B cell (primary cell): ENCODE results near the gene DDX24. TPM values are rescaled to one million over a fixed set of nuclear protein-coding genes. Genes with fewer than 3 reads are reported as not detected.

Source experiments
- ATAC-seq: fragments of 200-7000 bp; cut with Tn5 transposase; one replicate; pipeline ENCODE4 v1.10.0; 2021; ENCODE audit warnings: low read depth, mild to moderate bottlenecking, moderate number of reproducible peaks, moderate library complexity
- CTCF ChIA-PET: fragments of 350-600 bp; sonication (Branson Sonifier 250); formaldehyde crosslinking; loops from one replicate; lab custom pipeline; 2021; ENCODE audit warnings: antibody characterized with exemption, inconsistent platforms; lab: Charles Lee
- POLR2A ChIA-PET: fragments of 350-600 bp; sonication (Branson Sonifier 250); formaldehyde crosslinking; loops from one replicate; lab custom pipeline; 2021; ENCODE audit warnings: antibody characterized with exemption; lab: Charles Lee
- DNase-seq: peaks from one replicate; pipeline ENCODE4 v3.0.0; 2013
- H2AFZ ChIP-seq: 2 replicates; pipeline ENCODE4 v1.6.1; 2012; ENCODE audit warnings: mild to moderate bottlenecking, low read depth, low read length; ENCODE audit not compliant: insufficient read depth, poor library complexity, severe bottlenecking
- H3K27ac ChIP-seq, 2 donors: 1 replicate in 1 of 2; 2 replicates in 1 of 2; pipeline ENCODE4 v1.5.1; 2012 to 2013; ENCODE audit warnings: low read length in 2 of 2, mild to moderate bottlenecking in 2 of 2, moderate library complexity in 1 of 2
- H3K27me3 ChIP-seq, 4 experiments: fragments of 200-600 bp in 1 of 4; sonication (generic) in 1 of 4; replicated peaks in 1 of 4; 1 replicate in 2 of 4; 2 replicates in 2 of 4; pipeline versions ENCODE4 v1.6.1 to v1.7.0; 2013 to 2016; ENCODE audit warnings: low read length in 3 of 4, mild to moderate bottlenecking in 2 of 4, mixed read lengths in 1 of 4, moderate library complexity in 1 of 4; ENCODE audit not compliant: insufficient read depth in 4 of 4, control insufficient read depth in 3 of 4; ENCODE audit errors: control extremely low read depth in 1 of 4
- H3K36me3 ChIP-seq, 2 experiments: replicated peaks in 1 of 2; 1 replicate in 1 of 2; 2 replicates in 1 of 2; pipeline versions ENCODE4 v1.6.1 to v1.7.1; 2013; ENCODE audit warnings: low read length in 1 of 2; ENCODE audit not compliant: insufficient read depth in 2 of 2, control insufficient read depth in 1 of 2; ENCODE audit errors: control extremely low read depth in 1 of 2, extremely low read depth in 1 of 2
- H3K4me1 ChIP-seq, 2 donors: fragments of 200-600 bp in 1 of 2; sonication (generic) in 1 of 2; 1 replicate in 1 of 2; 2 replicates in 1 of 2; pipeline versions ENCODE4 v1.5.1 to v1.6.1; 2013 to 2017; ENCODE audit warnings: low read length in 2 of 2; ENCODE audit not compliant: control insufficient read depth in 2 of 2, insufficient read depth in 2 of 2
- H3K4me2 ChIP-seq: replicated peaks from 2 replicates; pipeline ENCODE3; 2012; ENCODE audit warnings: mild to moderate bottlenecking, low read depth, low read length; ENCODE audit not compliant: poor library complexity, severe bottlenecking
- H3K4me3 ChIP-seq, 5 experiments: fragments of 200-600 bp in 1 of 5; sonication (generic) in 1 of 5; 1 replicate in 3 of 5; 2 replicates in 2 of 5; pipeline versions ENCODE4 v1.5.1 to v1.7.0; 2011 to 2016; ENCODE audit warnings: low read length in 4 of 5, mild to moderate bottlenecking in 4 of 5, low read depth in 2 of 5, control low read depth in 1 of 5, moderate library complexity in 1 of 5; ENCODE audit not compliant: insufficient read depth in 1 of 5; ENCODE audit errors: control extremely low read depth in 1 of 5, extremely low read depth in 1 of 5
- H3K79me2 ChIP-seq: fragments of 200-600 bp; sonication (generic); one replicate; pipeline ENCODE4 v1.6.0; 2016; ENCODE audit warnings: low read length; ENCODE audit not compliant: control insufficient read depth, insufficient read depth
- H3K9ac ChIP-seq: fragments of 200-600 bp; sonication (generic); 2 replicates; pipeline ENCODE4 v1.6.1; 2017; ENCODE audit warnings: mild to moderate bottlenecking, low read length, moderate library complexity
- H3K9me3 ChIP-seq, 3 donors: one replicate each; pipeline versions ENCODE4 v1.6.1 to v1.7.1; 2013; ENCODE audit warnings: low read length in 2 of 3; ENCODE audit not compliant: control insufficient read depth in 2 of 3, insufficient read depth in 1 of 3; ENCODE audit errors: control extremely low read depth in 1 of 3
- H4K20me1 ChIP-seq: 2 replicates; pipeline ENCODE4 v1.6.0; 2012; ENCODE audit warnings: mild to moderate bottlenecking, low read length; ENCODE audit not compliant: insufficient read depth, control insufficient read depth, poor library complexity, severe bottlenecking
- H3K27ac Mint-ChIP-seq: one replicate; pipeline ENCODE4 v1.8.0; 2021; ENCODE audit warnings: mixed read lengths
- H3K27me3 Mint-ChIP-seq: one replicate; pipeline ENCODE4 v1.8.0; 2021; ENCODE audit warnings: mixed read lengths
- H3K4me1 Mint-ChIP-seq: one replicate; pipeline ENCODE4 v1.8.0; 2021; ENCODE audit warnings: mixed read lengths
- H3K4me3 Mint-ChIP-seq: one replicate; pipeline ENCODE4 v1.8.0; 2021; ENCODE audit warnings: mixed read lengths
- H3K9me3 Mint-ChIP-seq: one replicate; pipeline ENCODE4 v1.8.0; 2022; ENCODE audit warnings: mixed read lengths; ENCODE audit not compliant: insufficient read depth
- EZH2 ChIP-seq: IDR thresholded peaks from 2 replicates; pipeline ENCODE4 v1.6.1; 2012; ENCODE audit warnings: borderline replicate concordance, low read depth, mild to moderate bottlenecking, moderate library complexity, low read length; ENCODE audit not compliant: insufficient read depth, poor library complexity, severe bottlenecking
- WGBS: methylation state at CpG from one replicate; pipeline ENCODE4 v1.1.5; 2013; ENCODE audit warnings: missing lambda C conversion rate; ENCODE audit not compliant: insufficient coverage; 5-methylcytosine and 5-hydroxymethylcytosine counted together
- intact Hi-C: fragments of 100-400 bp; cut with micrococcal nuclease; formaldehyde crosslinking; loops from one replicate; pipeline ENCODE4 v1.10.0; 2022
- polyA plus RNA-seq: library from polyadenylated mRNA; depleted of rRNA; stranded (reverse); fragments of >200 nt; gene quantifications from 2 replicates; pipeline ENCODE4 v1.2.3, GENCODE V29; 2012
- total RNA-seq, 2 donors: library from RNA; stranded (reverse); fragments of 120-200 nt in 1 of 2; gene quantifications; 1 replicate in 1 of 2; 2 replicates in 1 of 2; pipeline versions ENCODE4 v1.2.3 to v1.2.4, GENCODE V29; 2013 to 2022
- TF ChIP-seq, protein P1 (sequence below): fragments of 200-600 bp; IDR thresholded peaks from one replicate; pipeline ENCODE4 v1.8.0; 2022; ENCODE audit warnings: antibody characterized with exemption, mild to moderate bottlenecking

DDX24 gene
- total and polyA plus RNA-seq, 2 donors (not counting 1 experiment from before 2014, with no cell fraction given): 145 to 211 TPM

DNA sequence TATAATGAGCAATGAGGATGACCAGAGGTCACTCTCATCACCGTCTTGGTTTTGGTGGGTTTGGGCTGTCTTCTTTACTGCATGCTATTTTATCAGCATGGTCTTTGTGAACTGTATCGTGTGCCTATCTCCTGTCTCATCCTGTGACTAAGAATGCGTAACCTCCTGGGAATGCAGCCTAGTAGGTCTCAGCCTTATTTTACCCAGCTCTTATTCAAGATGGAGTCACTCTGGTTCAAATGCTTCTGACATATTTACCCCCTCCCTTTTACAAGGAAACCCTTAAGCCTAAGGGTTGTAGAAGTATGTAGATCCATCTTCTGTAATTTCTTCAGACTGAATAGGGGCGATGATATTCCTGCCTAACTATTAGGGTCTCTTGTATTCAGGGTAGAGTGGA lies 8.5 kb upstream of the DDX24 start:
- CTCF ChIA-PET: interaction anchor here (1.3 kb wide), 1 partner anchor 47 kb away, joined by 5 read pairs; no protein-coding TSS in a partner anchor
- WGBS: 100% methylated on average over 1 of the region's 4 CpGs
- POLR2A ChIA-PET: no interaction called here

DNA sequence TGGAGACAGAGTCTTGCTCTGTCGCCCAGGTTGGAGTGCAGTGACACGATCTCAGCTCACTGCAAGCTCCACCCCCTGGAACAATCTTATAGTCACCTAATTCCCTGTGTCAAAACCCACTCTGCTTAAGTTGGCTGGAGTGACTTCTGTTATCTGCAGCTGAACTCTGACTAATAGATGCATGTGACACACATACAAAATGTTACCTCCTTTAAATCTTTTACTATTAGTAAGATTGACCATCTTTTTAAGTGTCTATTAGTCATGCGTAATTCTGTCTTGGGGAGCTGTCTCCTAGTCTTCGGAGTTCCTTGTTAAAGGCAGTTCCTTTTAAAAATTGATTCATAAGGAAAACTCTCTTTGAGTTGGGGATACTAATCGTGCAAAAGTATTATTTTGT lies 7.5 kb upstream of the DDX24 start:
- no peak overlapping the region for H3K4me3 ChIP-seq
- H3K36me3 ChIP-seq: no peaks in the 10 kb centered on the region
- no peaks in the 10 kb centered on the region for H3K4me1 ChIP-seq
- H4K20me1 ChIP-seq: no peaks in the 10 kb centered on the region
- DNase-seq (no peak), ATAC-seq (no peak)
- no peak overlapping the region for H3K9ac ChIP-seq
- H3K9me3 ChIP-seq: no peaks in the 10 kb centered on the region
- H3K27me3 Mint-ChIP-seq: no peaks in the 10 kb centered on the region
- no peaks in the 10 kb centered on the region for H3K4me1 Mint-ChIP-seq
- no CpG with 5 or more reads among the region's 5 CpGs for WGBS
- H3K4me3 Mint-ChIP-seq: no peak overlapping the region
- H3K79me2 ChIP-seq: no peaks in the 10 kb centered on the region
- POLR2A ChIA-PET: no interaction called here
- H3K4me2 ChIP-seq: no peak overlapping the region
- no peak overlapping the region for H3K27ac ChIP-seq
- H3K9me3 Mint-ChIP-seq: no peaks in the 10 kb centered on the region
- intact Hi-C loops: no loop called here
- no peak overlapping the region for H2AFZ ChIP-seq
- H3K27ac Mint-ChIP-seq: no peak overlapping the region
- TF ChIP-seq, protein P1, sequence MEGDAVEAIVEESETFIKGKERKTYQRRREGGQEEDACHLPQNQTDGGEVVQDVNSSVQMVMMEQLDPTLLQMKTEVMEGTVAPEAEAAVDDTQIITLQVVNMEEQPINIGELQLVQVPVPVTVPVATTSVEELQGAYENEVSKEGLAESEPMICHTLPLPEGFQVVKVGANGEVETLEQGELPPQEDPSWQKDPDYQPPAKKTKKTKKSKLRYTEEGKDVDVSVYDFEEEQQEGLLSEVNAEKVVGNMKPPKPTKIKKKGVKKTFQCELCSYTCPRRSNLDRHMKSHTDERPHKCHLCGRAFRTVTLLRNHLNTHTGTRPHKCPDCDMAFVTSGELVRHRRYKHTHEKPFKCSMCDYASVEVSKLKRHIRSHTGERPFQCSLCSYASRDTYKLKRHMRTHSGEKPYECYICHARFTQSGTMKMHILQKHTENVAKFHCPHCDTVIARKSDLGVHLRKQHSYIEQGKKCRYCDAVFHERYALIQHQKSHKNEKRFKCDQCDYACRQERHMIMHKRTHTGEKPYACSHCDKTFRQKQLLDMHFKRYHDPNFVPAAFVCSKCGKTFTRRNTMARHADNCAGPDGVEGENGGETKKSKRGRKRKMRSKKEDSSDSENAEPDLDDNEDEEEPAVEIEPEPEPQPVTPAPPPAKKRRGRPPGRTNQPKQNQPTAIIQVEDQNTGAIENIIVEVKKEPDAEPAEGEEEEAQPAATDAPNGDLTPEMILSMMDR: no peak
- TF ChIP-seq EZH2: no peak
- H3K27me3 ChIP-seq: no peaks in the 10 kb centered on the region
- CTCF ChIA-PET: interaction anchor here (1.3 kb wide), 1 partner anchor 44 kb away, joined by 4 read pairs; no protein-coding TSS in a partner anchor

More for the DNA sequence above, 8.5 kb upstream of the DDX24 start:
- Histone ChIP-seq H3K9ac (no peak overlapping the region), H3K79me2 (no peaks in the 10 kb centered on the region), H3K4me1 (no peaks in the 10 kb centered on the region), H3K9me3 (no peaks in the 10 kb centered on the region), H3K36me3 (no peaks in the 10 kb centered on the region), H3K4me2 (no peak overlapping the region), H2AFZ (no peak overlapping the region), H3K27ac (no peak overlapping the region), H3K27me3 (no peaks in the 10 kb centered on the region), H4K20me1 (no peaks in the 10 kb centered on the region), H3K4me3 (no peak overlapping the region)
- intact Hi-C loops: no loop called here
- DNase-seq (no peak), ATAC-seq (no peak)
- Mint-ChIP-seq H3K9me3 (no peaks in the 10 kb centered on the region), H3K4me1 (no peaks in the 10 kb centered on the region), H3K4me3 (no peak overlapping the region), H3K27ac (no peak overlapping the region), H3K27me3 (no peaks in the 10 kb centered on the region)
- no peak for TF ChIP-seq EZH2
- TF ChIP-seq, protein P1: no peak
